HFFc6 (cell line): ENCODE measurements around the gene SMAD2. TPM values are rescaled to one million over a fixed set of nuclear protein-coding genes. Genes with fewer than 3 reads are reported as not detected.

Source experiments
- DNase-seq: peaks from one replicate; pipeline ENCODE4 v3.0.0-alpha.2; 2018
- H3K27ac Mint-ChIP-seq: 2 replicates; pipeline ENCODE4 v1.8.0; 2020; ENCODE audit warnings: mild to moderate bottlenecking, mixed read lengths
- H3K27me3 Mint-ChIP-seq: 2 replicates; pipeline ENCODE4 v1.8.0; 2021; ENCODE audit warnings: mild to moderate bottlenecking, moderate library complexity, mixed read lengths; ENCODE audit not compliant: insufficient read depth
- H3K36me3 Mint-ChIP-seq: 2 replicates; pipeline ENCODE4 v1.8.0; 2021; ENCODE audit warnings: low read depth, mixed read lengths
- H3K4me1 Mint-ChIP-seq: 2 replicates; pipeline ENCODE4 v1.8.0; 2020; ENCODE audit warnings: low read depth, mixed read lengths
- H3K4me3 Mint-ChIP-seq: 2 replicates; pipeline ENCODE4 v1.8.0; 2020; ENCODE audit warnings: mild to moderate bottlenecking, moderate library complexity, mixed read lengths
- H3K9me3 Mint-ChIP-seq: 2 replicates; pipeline ENCODE4 v1.8.0; 2020; ENCODE audit warnings: mild to moderate bottlenecking, mixed read lengths
- CTCF ChIP-seq: fragments of 200-600 bp; sonication (generic); IDR thresholded peaks from 2 replicates; pipeline ENCODE4 v1.5.0; 2021; ENCODE audit warnings: antibody characterized with exemption, mild to moderate bottlenecking
- total RNA-seq, 6 experiments: library from RNA; stranded (reverse); fragmentation: NEBNext Ultra II Directional; extraction: Animal tissue kit (Norgen Biotek cat#: 25700); gene quantifications; 2 replicates in 1 of 6; 3 replicates in 5 of 6; pipeline ENCODE4 v1.2.3, GENCODE V29; 2021

SMAD2 gene
- total RNA-seq, 6 experiments from 2014 or later, result 99.3 to 116 (median 108) TPM

GRCh38 chr18:47842836-47843235 is 87.6 kb downstream of the SMAD2 start:
- H3K36me3 Mint-ChIP-seq, result peaks cover 18% of the 10 kb centered on the region
- H3K27me3 Mint-ChIP-seq, result no peaks in the 10 kb centered on the region
- no peak overlapping the region for H3K4me3 Mint-ChIP-seq
- no peak overlapping the region for H3K27ac Mint-ChIP-seq
- no peak for DNase-seq
- H3K9me3 Mint-ChIP-seq, result no peaks in the 10 kb centered on the region
- TF ChIP-seq CTCF, result no peak
- H3K4me1 Mint-ChIP-seq, result peaks cover 10% of the 10 kb centered on the region; the same call in 1 of the 2 replicates

- TF ChIP-seq CTCF, result no peak
- no peak overlapping the region for H3K27ac Mint-ChIP-seq
- DNase-seq, result no peak
- H3K4me3 Mint-ChIP-seq, result no peak overlapping the region
- H3K9me3 Mint-ChIP-seq, result no peaks in the 10 kb centered on the region
- peaks cover 16% of the 10 kb centered on the region for H3K36me3 Mint-ChIP-seq
- H3K27me3 Mint-ChIP-seq, result no peaks in the 10 kb centered on the region
- H3K4me1 Mint-ChIP-seq, result peaks cover 3% of the 10 kb centered on the region; the same call in 1 of the 2 replicates
Observed at GRCh38 chr18:47838396-47838795, 92.1 kb downstream of the SMAD2 start.

GRCh38 chr18:47832348-47832747 is 98.1 kb downstream of the SMAD2 start:
- Mint-ChIP-seq H3K4me3 (no peak overlapping the region), H3K27me3 (no peaks in the 10 kb centered on the region), H3K9me3 (no peaks in the 10 kb centered on the region), H3K4me1 (peaks cover 26% of the 10 kb centered on the region), H3K27ac (no peak overlapping the region; the same call in 1 of the 2 replicates), H3K36me3 (peaks cover 21% of the 10 kb centered on the region; the same call in 1 of the 2 replicates)
- DNase-seq, result no peak
- TF ChIP-seq CTCF, result no peak

- H3K4me3 Mint-ChIP-seq, result no peak overlapping the region
- H3K36me3 Mint-ChIP-seq, result peaks cover 24% of the 10 kb centered on the region; the same call in 1 of the 2 replicates
- TF ChIP-seq CTCF, result no peak
- DNase-seq, result no peak
- peaks cover 26% of the 10 kb centered on the region for H3K4me1 Mint-ChIP-seq
- H3K9me3 Mint-ChIP-seq, result no peaks in the 10 kb centered on the region
- H3K27ac Mint-ChIP-seq, result no peak overlapping the region
- H3K27me3 Mint-ChIP-seq, result no peaks in the 10 kb centered on the region
Observed at GRCh38 chr18:47831351-47831750, 99.1 kb downstream of the SMAD2 start.

GRCh38 chr18:47830772-47831171 is 99.7 kb downstream of the SMAD2 start:
- no peak overlapping the region for H3K27ac Mint-ChIP-seq

More at GRCh38 chr18:47830772-47831171, 99.7 kb downstream of the SMAD2 start:
- no peak for TF ChIP-seq CTCF
- DNase-seq, result no peak
- H3K9me3 Mint-ChIP-seq, result no peaks in the 10 kb centered on the region
- no peaks in the 10 kb centered on the region for H3K27me3 Mint-ChIP-seq
- H3K4me3 Mint-ChIP-seq, result no peak overlapping the region
- H3K36me3 Mint-ChIP-seq, result peaks cover 20% of the 10 kb centered on the region; the same call in 1 of the 2 replicates
- peaks cover 26% of the 10 kb centered on the region for H3K4me1 Mint-ChIP-seq
